Limb (tissue), 2 donors: ENCODE data around the gene MFSD2B.
"Not testable (repeated sequence)": the region's sequence is repeated elsewhere in the genome, so short reads cannot be mapped to it uniquely, and the experiment has no call there.

Source experiments
- DNase-seq, 2 donors: peaks; one replicate each; pipeline ENCODE4 v3.0.0-alpha.2; 2016; ENCODE audit errors: extremely low spot score in 2 of 2

MFSD2B gene

DNA sequence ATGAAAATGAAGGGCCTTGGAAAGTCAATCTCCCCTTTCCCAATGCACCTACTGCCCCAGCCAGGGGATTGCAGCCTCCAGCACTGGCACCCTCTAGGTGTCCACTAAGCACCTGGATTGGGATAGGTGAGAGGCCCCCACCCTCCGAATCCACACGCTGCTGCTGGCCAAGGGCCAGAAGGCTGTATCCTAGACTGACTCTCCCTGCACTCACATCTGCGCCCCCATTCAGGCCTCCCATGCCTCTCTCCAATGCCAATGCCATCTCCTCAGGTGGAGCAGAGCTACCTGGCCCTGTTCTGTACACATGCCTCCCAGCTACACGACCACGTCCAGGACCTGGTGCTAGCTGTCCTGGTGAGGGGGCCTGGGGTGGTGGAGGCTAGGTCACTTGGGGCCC lies 9.8 kb downstream of the MFSD2B start:
- no peak for DNase-seq

DNA sequence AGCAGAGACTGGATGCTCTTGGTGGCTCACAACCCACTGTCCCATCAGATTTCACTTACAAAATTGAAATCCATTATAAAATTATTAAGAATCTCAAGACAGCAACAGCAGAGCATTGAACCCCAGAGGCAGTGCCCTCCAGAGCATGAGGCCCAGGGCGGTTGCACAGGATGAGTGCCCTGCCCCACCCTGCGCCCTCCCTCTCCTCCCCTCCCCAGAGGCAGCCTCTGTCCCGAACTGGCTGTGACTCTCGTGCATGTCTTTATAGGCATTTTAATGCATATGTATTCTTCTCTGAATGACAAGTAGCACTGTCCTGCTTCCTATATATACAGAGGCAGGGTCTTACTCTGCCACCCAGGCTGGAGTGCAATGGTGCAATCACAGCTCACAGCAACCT lies 10.4 kb downstream of the MFSD2B start:
- DNase-seq, result no peak

DNA sequence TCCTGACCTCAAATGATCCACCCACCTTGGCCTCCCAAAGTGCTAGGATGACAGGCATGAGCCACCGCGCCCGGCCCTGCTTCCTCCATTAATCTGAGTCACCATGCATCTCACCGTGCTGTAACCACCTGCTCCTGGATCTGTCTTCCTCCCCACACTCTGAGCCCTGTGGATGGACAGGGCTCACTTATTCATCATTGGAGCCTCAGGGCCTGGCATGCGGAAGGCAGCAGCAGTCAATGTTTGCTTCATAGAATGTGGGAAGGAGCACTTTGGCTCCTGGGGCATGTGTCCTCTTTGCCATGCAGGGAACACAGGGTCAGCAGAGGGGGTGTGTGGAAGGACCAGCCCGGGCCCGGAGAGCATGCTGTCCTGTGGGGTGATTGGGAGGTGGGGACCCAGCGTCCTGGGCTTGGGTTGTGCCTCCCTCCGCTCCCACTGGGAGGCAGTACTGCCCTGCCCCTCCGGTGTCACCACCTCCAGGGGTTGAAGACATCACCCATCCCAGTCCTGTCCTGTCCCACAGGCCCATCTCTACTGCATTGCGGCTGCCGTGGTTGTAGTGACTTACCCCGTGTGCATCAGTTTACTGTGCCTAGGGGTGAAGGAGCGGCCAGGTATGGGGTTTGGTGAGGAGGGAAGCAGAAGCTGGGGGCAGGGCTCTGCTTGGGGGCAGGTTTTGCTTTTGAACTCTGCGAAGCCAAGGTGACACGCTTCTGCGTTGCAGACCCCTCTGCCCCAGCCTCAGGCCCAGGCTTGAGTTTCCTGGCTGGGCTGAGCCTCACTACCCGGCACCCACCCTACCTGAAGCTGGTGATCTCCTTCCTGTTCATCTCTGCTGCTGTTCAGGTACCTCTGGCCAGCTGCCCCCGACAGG lies 11.5 kb downstream of the MFSD2B start:
- no peak for DNase-seq

- DNase-seq, result no peak
Observed at GRCh38 chr2:24022324-24022974, 12.6 kb downstream of the MFSD2B start.

GRCh38 chr2:24022975-24023575 lies 13.2 kb downstream of the MFSD2B start:
- DNase-seq, result no peak

DNA sequence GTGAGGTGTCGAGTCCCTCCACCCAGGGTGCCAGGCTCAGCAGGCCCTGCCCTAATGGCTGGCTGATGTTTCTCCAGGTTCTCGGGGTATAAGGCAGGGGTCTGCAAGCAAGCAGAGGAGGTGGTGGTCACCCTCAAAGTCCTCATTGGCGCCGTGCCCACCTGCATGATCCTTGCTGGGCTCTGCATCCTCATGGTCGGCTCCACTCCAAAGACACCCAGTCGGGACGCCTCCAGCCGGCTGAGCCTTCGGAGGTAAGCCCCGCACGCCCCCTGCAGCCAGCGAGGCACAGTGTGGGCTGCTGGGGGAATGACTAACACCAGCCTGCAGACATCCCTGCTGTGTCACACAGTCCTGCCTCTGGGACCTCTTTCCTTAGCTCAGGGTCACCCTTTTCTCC lies 14.1 kb downstream of the MFSD2B start:
- DNase-seq, result no peak

GRCh38 chr2:24024996-24025663 lies 15.2 kb downstream of the MFSD2B start:
- no peak for DNase-seq

- no peak for DNase-seq
Observed at GRCh38 chr2:24026233-24026632, 16.3 kb downstream of the MFSD2B start.

- DNase-seq, result no peak
Observed at GRCh38 chr2:24038786-24039499, 29.1 kb downstream of the MFSD2B start.

DNA sequence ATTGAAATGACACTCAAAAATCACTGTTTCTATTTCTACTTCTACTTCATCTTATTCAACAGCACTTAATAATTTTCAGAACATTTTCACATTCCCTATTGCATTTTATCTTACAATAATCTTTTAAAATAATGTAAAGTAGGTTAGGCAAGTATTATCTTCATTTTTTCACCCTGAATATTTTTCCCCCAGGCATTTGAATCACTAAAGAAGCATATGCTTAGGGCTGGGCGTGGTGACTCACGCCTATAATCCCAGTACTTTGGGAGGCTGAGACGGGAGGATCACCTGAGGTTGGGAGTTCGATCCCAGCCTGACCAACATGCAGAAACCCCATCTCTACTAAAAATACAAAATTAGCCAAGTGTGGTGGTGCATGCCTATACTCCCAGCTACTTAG lies 30.6 kb downstream of the MFSD2B start:
- DNase-seq, result no peak

- DNase-seq, result not testable (repeated sequence)
Observed at GRCh38 chr2:24043133-24043532, 33.2 kb downstream of the MFSD2B start.

- DNase-seq, result no peak
Observed at GRCh38 chr2:24045511-24046508, 35.9 kb downstream of the MFSD2B start.

GRCh38 chr2:24046599-24046929 lies 36.7 kb downstream of the MFSD2B start:
- DNase-seq, result no peak

GRCh38 chr2:24046930-24047702 lies 37.2 kb downstream of the MFSD2B start, which contains the start of gene WDCP:
WDCP (minus strand) TSS chr2:24047391; CDS start chr2:24039494, 7,897 bp downstream.
- DNase-seq, result peak; percentile 92 to 99

- no peak for DNase-seq
Observed at GRCh38 chr2:24047703-24048033, 37.8 kb downstream of the MFSD2B start.

GRCh38 chr2:24048769-24049484 lies 39.0 kb downstream of the MFSD2B start:
- DNase-seq, result peak in 1 of 2 donors; percentile 32

DNA sequence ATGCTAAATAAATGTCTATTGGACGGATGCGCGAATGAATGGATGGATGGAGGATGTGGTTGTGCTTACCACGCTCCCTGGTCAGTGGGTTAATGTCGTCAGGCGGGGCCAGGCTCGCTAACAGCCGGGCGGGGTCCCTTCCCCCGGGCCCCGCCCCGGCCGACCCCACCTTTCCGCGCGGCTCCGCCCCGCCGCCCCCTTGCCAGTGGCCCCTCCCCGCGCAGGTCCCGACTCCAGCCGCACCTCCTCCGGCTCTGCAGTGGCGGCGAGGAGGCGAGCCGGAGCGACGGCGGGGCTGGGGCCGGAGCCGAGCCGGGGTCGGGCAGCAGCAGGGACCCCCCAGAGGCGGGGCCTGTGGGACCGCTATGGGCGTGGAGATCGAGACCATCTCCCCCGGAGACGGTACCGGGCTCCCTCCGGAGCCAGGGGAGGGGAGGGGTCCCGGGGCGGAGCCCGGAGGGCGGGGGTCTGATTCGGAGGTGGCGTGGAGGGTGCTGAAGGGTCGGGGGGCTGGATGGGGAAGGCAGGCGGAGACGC lies 39.7 kb downstream of the MFSD2B start, which contains the start of gene FKBP1B:
TSS of gene FKBP1B (plus strand) at position 257 of the 537 bp plus-strand sequence. CDS start at position 366, 109 bp downstream.
- peak; percentile 18 to 80 for DNase-seq
